Mesendoderm (in vitro differentiated cells): Measurements from ENCODE around the gene TMEM121B.

Source experiments
- DNase-seq: peaks from one replicate; pipeline ENCODE4 v3.0.0; 2013
- H2AK5ac ChIP-seq: 2 replicates; pipeline ENCODE4 v1.6.1; 2013; ENCODE audit warnings: low read length, inconsistent platforms
- H2BK120ac ChIP-seq: 2 replicates; pipeline ENCODE4 v1.6.1; 2013; ENCODE audit warnings: low read depth, mild to moderate bottlenecking, low read length, moderate library complexity, mixed read lengths
- H2BK15ac ChIP-seq: replicated peaks from 2 replicates; pipeline ENCODE4 v1.6.1; 2013; ENCODE audit warnings: low read depth, mild to moderate bottlenecking, moderate library complexity
- H2BK5ac ChIP-seq: 2 replicates; pipeline ENCODE4 v1.6.1; 2013; ENCODE audit warnings: low read length, inconsistent platforms
- H3K18ac ChIP-seq: 2 replicates; pipeline ENCODE4 v1.6.1; 2013; ENCODE audit warnings: mild to moderate bottlenecking, low read length, mixed read lengths
- H3K23ac ChIP-seq: one replicate; pipeline ENCODE4 v1.6.1; 2013; ENCODE audit warnings: low read length
- H3K27ac ChIP-seq: 2 replicates; pipeline ENCODE4 v1.5.1; 2013; ENCODE audit warnings: low read depth, mild to moderate bottlenecking, inconsistent platforms, low read length, moderate library complexity
- H3K27me3 ChIP-seq: 2 replicates; pipeline ENCODE4 v1.6.1; 2013; ENCODE audit warnings: low read length, control low read depth, mild to moderate bottlenecking, inconsistent platforms; ENCODE audit not compliant: insufficient read depth, poor library complexity
- H3K36me3 ChIP-seq: 2 replicates; pipeline ENCODE4 v1.6.1; 2013; ENCODE audit warnings: low read length, inconsistent platforms; ENCODE audit not compliant: control insufficient read depth, insufficient read depth
- H3K4ac ChIP-seq: one replicate; pipeline ENCODE4 v1.6.1; 2013; ENCODE audit warnings: low read depth, mild to moderate bottlenecking, low read length, moderate library complexity
- H3K4me1 ChIP-seq: 2 replicates; pipeline ENCODE4 v1.6.1; 2013; ENCODE audit warnings: low read depth, low read length, inconsistent platforms; ENCODE audit not compliant: control insufficient read depth
- H3K4me2 ChIP-seq: 2 replicates; pipeline ENCODE4 v1.6.1; 2013; ENCODE audit warnings: low read length
- H3K4me3 ChIP-seq: 2 replicates; pipeline ENCODE4 v1.5.1; 2013; ENCODE audit warnings: mild to moderate bottlenecking, low read length
- H3K56ac ChIP-seq: one replicate; pipeline ENCODE4 v1.6.1; 2013; ENCODE audit warnings: low read length
- H3K79me1 ChIP-seq: 2 replicates; pipeline ENCODE4 v1.6.1; 2013; ENCODE audit warnings: low read length, inconsistent platforms
- H3K79me2 ChIP-seq: 2 replicates; pipeline ENCODE4 v1.6.1; 2013; ENCODE audit warnings: mild to moderate bottlenecking, low read length; ENCODE audit not compliant: control insufficient read depth, insufficient read depth
- H3K9ac ChIP-seq: 2 replicates; pipeline ENCODE4 v1.6.1; 2013; ENCODE audit warnings: low read length, inconsistent platforms
- H4K5ac ChIP-seq: one replicate; pipeline ENCODE4 v1.6.1; 2013; ENCODE audit warnings: low read length
- H4K8ac ChIP-seq: one replicate; pipeline ENCODE4 v1.6.1; 2013; ENCODE audit warnings: low read depth, mild to moderate bottlenecking, control low read depth, low read length, moderate library complexity
- WGBS: extraction: QIAGEN DNeasy Blood & Tissue Kit; methylation state at CpG from one replicate; pipeline ENCODE4 v1.1.7; 2013; ENCODE audit warnings: low lambda C conversion rate, missing lambda C conversion rate; ENCODE audit not compliant: insufficient coverage; ENCODE audit errors: extremely low coverage; 5-methylcytosine and 5-hydroxymethylcytosine counted together

Gene TMEM121B

DNA sequence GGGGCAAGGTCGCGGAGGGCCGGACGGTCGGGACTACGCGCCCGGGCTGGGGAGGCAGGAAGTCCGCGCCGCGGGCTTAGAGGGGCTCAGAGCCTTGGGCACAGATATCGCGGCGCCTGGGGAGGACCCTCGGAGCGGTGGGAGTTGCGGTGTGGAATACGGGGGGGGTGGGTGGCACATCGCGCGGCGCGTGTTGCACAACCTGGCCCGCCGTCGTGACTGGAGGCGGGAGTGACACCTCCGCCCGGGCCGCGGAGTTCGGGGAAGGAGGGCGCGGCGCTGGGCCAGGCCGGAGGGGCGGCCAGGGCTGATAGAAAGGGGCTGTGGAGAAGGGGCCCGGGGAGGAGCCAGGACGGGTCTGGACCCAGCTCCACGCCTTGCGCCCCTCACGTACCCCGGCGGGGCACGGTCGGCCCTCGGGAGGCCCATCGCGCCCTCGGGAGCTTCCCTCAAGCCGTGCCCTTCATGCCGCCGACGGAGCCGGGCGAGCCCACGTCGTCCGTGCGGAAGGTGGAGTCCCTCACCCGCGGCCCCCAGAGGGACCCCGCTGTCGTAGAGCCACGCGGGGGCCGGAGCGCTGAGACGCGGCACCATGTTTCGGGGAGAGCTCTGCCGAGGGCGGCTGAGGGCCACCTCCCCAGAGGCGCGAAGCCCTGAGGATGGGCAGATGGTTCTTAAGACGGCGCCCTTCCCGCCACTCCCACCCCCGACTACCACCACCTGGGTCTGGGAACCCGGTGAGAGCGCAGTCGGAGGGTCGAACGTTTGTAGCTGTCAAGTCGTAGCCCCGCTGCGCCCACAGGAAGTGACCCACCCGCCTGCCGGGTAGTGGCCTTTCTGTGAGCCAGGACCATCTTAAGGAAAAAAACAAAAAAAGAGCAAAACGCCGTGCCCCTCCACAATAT, 35.6 kb downstream of the TMEM121B start:
- H3K4me3 ChIP-seq, result peak overlapping the region; percentile 69
- WGBS, result no CpG with 5 or more reads among the region's 92 CpGs
- peaks cover 2% of the 10 kb centered on the region for H3K79me2 ChIP-seq
- no peaks in the 10 kb centered on the region for H3K36me3 ChIP-seq
- peak overlapping the region; percentile 89 for H3K9ac ChIP-seq
- H3K4ac ChIP-seq, result no peak overlapping the region
- peak overlapping the region; percentile 72 for H3K18ac ChIP-seq
- no peak overlapping the region for H2BK5ac ChIP-seq
- peaks cover 5% of the 10 kb centered on the region for H3K79me1 ChIP-seq
- H4K5ac ChIP-seq, result no peak overlapping the region
- H3K27ac ChIP-seq, result peak overlapping the region; percentile 77
- H3K27me3 ChIP-seq, result no peaks in the 10 kb centered on the region
- H4K8ac ChIP-seq, result no peak overlapping the region
- H3K4me2 ChIP-seq, result peak overlapping the region; percentile 79
- H3K56ac ChIP-seq, result peak overlapping the region; percentile 98
- no peak for DNase-seq
- H2BK15ac ChIP-seq, result no peak overlapping the region
- H3K23ac ChIP-seq, result peak overlapping the region; percentile 98
- H3K4me1 ChIP-seq, result no peaks in the 10 kb centered on the region
- H2AK5ac ChIP-seq, result no peak overlapping the region
- no peak overlapping the region for H2BK120ac ChIP-seq

DNA sequence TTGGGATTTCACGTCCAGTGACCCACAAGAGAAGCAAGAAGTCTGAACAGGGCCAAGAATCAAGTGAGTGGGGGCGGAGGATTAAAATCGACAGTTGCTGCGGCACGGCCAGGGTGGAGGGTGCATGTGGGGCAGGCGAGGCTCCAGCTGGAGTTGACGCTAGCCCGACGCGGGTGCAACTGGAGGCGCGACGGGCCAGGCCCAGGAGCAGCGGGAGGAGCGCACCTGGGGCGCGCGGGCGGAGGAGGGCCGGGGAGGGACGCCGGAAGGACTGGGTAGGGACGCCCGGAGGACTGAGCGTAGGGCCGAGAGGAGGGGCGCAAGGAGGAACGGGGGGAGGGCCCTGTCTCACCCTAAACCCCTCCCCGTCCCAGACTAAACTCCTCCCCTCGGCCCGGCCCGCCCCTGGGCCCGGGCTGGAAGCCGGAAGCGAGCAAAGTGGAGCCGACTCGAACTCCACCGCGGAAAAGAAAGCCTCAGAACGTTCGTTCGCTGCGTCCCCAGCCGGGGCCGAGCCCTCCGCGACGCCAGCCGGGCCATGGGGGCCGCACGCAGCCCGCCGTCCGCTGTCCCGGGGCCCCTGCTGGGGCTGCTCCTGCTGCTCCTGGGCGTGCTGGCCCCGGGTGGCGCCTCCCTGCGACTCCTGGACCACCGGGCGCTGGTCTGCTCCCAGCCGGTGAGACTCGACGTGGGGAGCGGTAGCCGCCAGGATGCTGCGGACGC, 36.4 kb downstream of the TMEM121B start, which contains the start of gene IL17RA:
IL17RA (plus strand) TSS at position 447 of the 723 bp plus-strand sequence; CDS start at position 539, 92 bp downstream.
- no CpG with 5 or more reads among the region's 68 CpGs for WGBS
- H3K79me2 ChIP-seq, result peaks cover 2% of the 10 kb centered on the region
- H3K27ac ChIP-seq, result peak within 1 kb of the TSS; percentile 77

GRCh38 chr22:17083811-17084441, 37.2 kb downstream of the TMEM121B start:
- H3K79me2 ChIP-seq, result peaks cover 2% of the 10 kb centered on the region
- H2BK120ac ChIP-seq, result no peak overlapping the region
- H3K56ac ChIP-seq, result peak overlapping the region; percentile 87
- H4K8ac ChIP-seq, result no peak overlapping the region
- no peaks in the 10 kb centered on the region for H3K27me3 ChIP-seq
- no peaks in the 10 kb centered on the region for H3K4me1 ChIP-seq
- H3K79me1 ChIP-seq, result peaks cover 5% of the 10 kb centered on the region
- no peak overlapping the region for H2AK5ac ChIP-seq
- no peak overlapping the region for H3K23ac ChIP-seq
- no peak overlapping the region for H3K18ac ChIP-seq
- DNase-seq, result no peak
- WGBS, result no CpG with 5 or more reads among the region's 33 CpGs
- H2BK15ac ChIP-seq, result no peak overlapping the region
- H4K5ac ChIP-seq, result no peak overlapping the region
- H3K4me3 ChIP-seq, result no peak overlapping the region
- H3K4ac ChIP-seq, result no peak overlapping the region
- no peaks in the 10 kb centered on the region for H3K36me3 ChIP-seq
- no peak overlapping the region for H3K4me2 ChIP-seq
- no peak overlapping the region for H3K9ac ChIP-seq
- no peak overlapping the region for H3K27ac ChIP-seq
- no peak overlapping the region for H2BK5ac ChIP-seq

More for the DNA sequence above, 36.4 kb downstream of the TMEM121B start, which contains the start of gene IL17RA:
- Histone ChIP-seq H4K5ac (no peak within 1 kb of the TSS), H3K4me3 (peak within 1 kb of the TSS; percentile 69), H3K4me1 (no peaks in the 10 kb centered on the region), H3K4me2 (peak within 1 kb of the TSS; percentile 79), H3K27me3 (no peaks in the 10 kb centered on the region), H2BK15ac (no peak within 1 kb of the TSS), H3K56ac (peak within 1 kb of the TSS; percentile 98), H2BK5ac (no peak within 1 kb of the TSS), H4K8ac (peak within 1 kb of the TSS; percentile 88), H3K18ac (peak within 1 kb of the TSS; percentile 72), H2BK120ac (no peak within 1 kb of the TSS), H3K4ac (no peak within 1 kb of the TSS), H3K9ac (peak within 1 kb of the TSS; percentile 89), H3K23ac (peak within 1 kb of the TSS; percentile 98), H3K79me1 (peaks cover 5% of the 10 kb centered on the region), H3K36me3 (no peaks in the 10 kb centered on the region), H2AK5ac (no peak within 1 kb of the TSS)
- DNase-seq, result peak; percentile 95

GRCh38 chr22:17083255-17083654, 37.9 kb downstream of the TMEM121B start:
- H3K4me1 ChIP-seq, result no peaks in the 10 kb centered on the region
- no peak overlapping the region for H3K56ac ChIP-seq
- H2BK5ac ChIP-seq, result no peak overlapping the region
- no peak overlapping the region for H3K27ac ChIP-seq
- H4K5ac ChIP-seq, result no peak overlapping the region
- peaks cover 2% of the 10 kb centered on the region for H3K79me2 ChIP-seq
- no peak overlapping the region for H2BK15ac ChIP-seq
- H2AK5ac ChIP-seq, result no peak overlapping the region
- no peak overlapping the region for H3K23ac ChIP-seq
- H3K9ac ChIP-seq, result no peak overlapping the region
- no peak overlapping the region for H2BK120ac ChIP-seq
- H3K27me3 ChIP-seq, result no peaks in the 10 kb centered on the region
- no peak overlapping the region for H4K8ac ChIP-seq
- no peak for DNase-seq
- no CpG with 5 or more reads among the region's 5 CpGs for WGBS
- H3K4me3 ChIP-seq, result no peak overlapping the region
- H3K79me1 ChIP-seq, result peaks cover 5% of the 10 kb centered on the region
- H3K36me3 ChIP-seq, result no peaks in the 10 kb centered on the region
- no peak overlapping the region for H3K4ac ChIP-seq
- no peak overlapping the region for H3K18ac ChIP-seq
- no peak overlapping the region for H3K4me2 ChIP-seq

DNA sequence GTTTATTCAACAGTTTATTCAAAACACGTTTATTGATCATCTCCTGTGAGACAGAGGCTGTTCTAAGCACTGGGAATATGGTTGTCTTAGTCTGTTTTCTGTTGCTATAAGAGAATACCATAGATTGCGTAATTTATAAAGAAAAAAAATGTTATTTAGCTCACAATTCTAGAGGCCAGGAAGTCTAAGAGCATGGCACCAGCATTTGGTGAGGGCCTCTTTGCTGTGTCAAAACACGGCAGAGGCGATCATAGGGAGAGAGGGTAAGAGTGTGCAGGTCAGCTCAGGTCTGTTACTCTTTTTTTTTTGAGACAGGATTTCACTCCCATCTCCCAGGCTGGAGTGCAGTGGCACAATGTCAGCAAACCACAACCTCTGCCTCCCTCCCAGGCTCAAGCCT, 41.6 kb downstream of the TMEM121B start:
- no peak overlapping the region for H2BK15ac ChIP-seq
- H4K8ac ChIP-seq, result no peak overlapping the region
- no peak overlapping the region for H2BK120ac ChIP-seq
- no CpG with 5 or more reads among the region's 4 CpGs for WGBS
- H3K27ac ChIP-seq, result no peak overlapping the region
- no peak overlapping the region for H3K4ac ChIP-seq
- no peak overlapping the region for H3K4me2 ChIP-seq
- H3K18ac ChIP-seq, result no peak overlapping the region
- no peak overlapping the region for H2AK5ac ChIP-seq
- no peak for DNase-seq
- H3K9ac ChIP-seq, result no peak overlapping the region
- no peaks in the 10 kb centered on the region for H3K79me1 ChIP-seq
- H3K36me3 ChIP-seq, result no peaks in the 10 kb centered on the region
- no peak overlapping the region for H4K5ac ChIP-seq
- no peak overlapping the region for H3K23ac ChIP-seq
- no peaks in the 10 kb centered on the region for H3K79me2 ChIP-seq
- no peaks in the 10 kb centered on the region for H3K4me1 ChIP-seq
- no peak overlapping the region for H2BK5ac ChIP-seq
- no peak overlapping the region for H3K56ac ChIP-seq
- H3K27me3 ChIP-seq, result no peaks in the 10 kb centered on the region
- H3K4me3 ChIP-seq, result no peak overlapping the region
